Femur (tissue), 1 donor: Measurements from ENCODE around the gene OR10P1.

Experiments
- DNase-seq: peaks from one replicate; pipeline ENCODE4 v3.0.0-alpha.2; 2017

The OR10P1 gene

GRCh38 chr12:55653031-55653430, 16.3 kb downstream of the OR10P1 start:
- DNase-seq: no peak

- peak; percentile 32 for DNase-seq
Observed at GRCh38 chr12:55654511-55655214, 18.0 kb downstream of the OR10P1 start.

- DNase-seq: no peak
Observed at GRCh38 chr12:55657212-55657611, 20.5 kb downstream of the OR10P1 start.

- DNase-seq: no peak
Observed at GRCh38 chr12:55658212-55658611, 21.5 kb downstream of the OR10P1 start.

GRCh38 chr12:55658635-55659391, 22.1 kb downstream of the OR10P1 start:
- no peak for DNase-seq

- no peak for DNase-seq
Observed at GRCh38 chr12:55659486-55660385, 23.0 kb downstream of the OR10P1 start.

GRCh38 chr12:55663391-55663790, 26.7 kb downstream of the OR10P1 start:
- no peak for DNase-seq

- no peak for DNase-seq
Observed at GRCh38 chr12:55664826-55665225, 28.1 kb downstream of the OR10P1 start.

- no peak for DNase-seq
Observed at GRCh38 chr12:55666508-55666907, 29.8 kb downstream of the OR10P1 start.

- DNase-seq: no peak
Observed at GRCh38 chr12:55670276-55670675, 33.6 kb downstream of the OR10P1 start.

- no peak for DNase-seq
Observed at GRCh38 chr12:55671746-55672145, 35.1 kb downstream of the OR10P1 start.

GRCh38 chr12:55673638-55674037, 36.9 kb downstream of the OR10P1 start:
- DNase-seq: no peak

GRCh38 chr12:55675666-55676065, 39.0 kb downstream of the OR10P1 start:
- no peak for DNase-seq

- no peak for DNase-seq
Observed at GRCh38 chr12:55676707-55677106, 40.0 kb downstream of the OR10P1 start.

- no peak for DNase-seq
Observed at GRCh38 chr12:55679691-55680090, 43.0 kb downstream of the OR10P1 start.

- peak; percentile 55 for DNase-seq
Observed at GRCh38 chr12:55681142-55682077, 44.7 kb downstream of the OR10P1 start.

GRCh38 chr12:55682087-55682796, 45.5 kb downstream of the OR10P1 start:
- DNase-seq: no peak

- DNase-seq: no peak
Observed at GRCh38 chr12:55683676-55684075, 47.0 kb downstream of the OR10P1 start.

GRCh38 chr12:55684761-55685370, 48.2 kb downstream of the OR10P1 start:
- no peak for DNase-seq

GRCh38 chr12:55685671-55686070, 49.0 kb downstream of the OR10P1 start:
- DNase-seq: no peak
